Activated CD8-positive, alpha-beta T cell treated with anti-CD3 and anti-CD28 coated beads, Interleukin-2, amount 10 ng/mL, durations not matched to agents 7 days and 5 days (primary cell): ENCODE measurements around the gene MARVELD1. TPM values are rescaled to one million over a fixed set of nuclear protein-coding genes. Genes with fewer than 3 reads are reported as not detected.

Experiments
- total RNA-seq, 2 experiments: library from RNA; stranded (reverse); gene quantifications; one replicate each; pipeline ENCODE4 v1.2.3, GENCODE V29; 2021

MARVELD1 gene
- total RNA-seq, 2 experiments from 2014 or later: 2.2 to 2.4 TPM

Other genes starting within 250 kb of the MARVELD1 start
- 10 to 100 TPM; 71.7 to 73.3 TPM for gene MMS19, start 215.3 kb upstream of the MARVELD1 start, total RNA-seq
- 1 to 10 TPM in 1 of 2 experiments, under 1 TPM in 1; 0.58 to 1.1 TPM for gene UBTD1, start 214.8 kb upstream of the MARVELD1 start, total RNA-seq
- gene ANKRD2, start 141.0 kb upstream of the MARVELD1 start, total RNA-seq: under 1 TPM in 1 of 2 experiments, not detected in 1; 0.26 TPM
- gene HOGA1, start 129.3 kb upstream of the MARVELD1 start, total RNA-seq: not detected
- not detected for gene C10orf62, start 124.0 kb upstream of the MARVELD1 start, total RNA-seq
- 1 to 10 TPM; 1.1 to 1.2 TPM for gene MORN4, start 80.2 kb upstream of the MARVELD1 start, total RNA-seq
- gene PI4K2A, start 73.1 kb upstream of the MARVELD1 start, total RNA-seq: 1 to 10 TPM; 8.9 to 9.5 TPM
- 1 to 10 TPM; 1.1 to 1.7 TPM for gene AVPI1, start 26.5 kb upstream of the MARVELD1 start, total RNA-seq
- gene ZFYVE27, start 23.4 kb downstream of the MARVELD1 start, total RNA-seq: 10 to 100 TPM; 23.8 to 27.3 TPM
- under 1 TPM; 0.24 to 0.42 TPM for gene SFRP5, start 58.3 kb downstream of the MARVELD1 start, total RNA-seq
- gene GOLGA7B, start 136.1 kb downstream of the MARVELD1 start, total RNA-seq: 10 to 100 TPM; 10.4 to 11.0 TPM